MG63 (cell line): ENCODE data around the gene FEN1. TPM values are rescaled to one million over a fixed set of nuclear protein-coding genes. Genes with fewer than 3 reads are reported as not detected.

ENCODE experiments used
- DNase-seq: peaks from one replicate; pipeline ENCODE4 v3.0.0-alpha.2; 2020
- H3K27me3 ChIP-seq: fragments of 250-450 bp; sonication (Bioruptor Pico); 2 replicates; pipeline ENCODE4 v1.5.1; 2020; ENCODE audit warnings: mild to moderate bottlenecking, moderate library complexity
- H3K36me3 ChIP-seq: fragments of 250-450 bp; sonication (Bioruptor Pico); 2 replicates; pipeline ENCODE4 v1.5.1; 2020; ENCODE audit warnings: mild to moderate bottlenecking, moderate library complexity
- H3K4me3 ChIP-seq: fragments of 250-450 bp; sonication (Bioruptor Pico); 2 replicates; pipeline ENCODE4 v1.5.1; 2020; ENCODE audit warnings: mild to moderate bottlenecking, moderate library complexity
- H3K9me3 ChIP-seq: fragments of 250-450 bp; sonication (Bioruptor Pico); 2 replicates; pipeline ENCODE4 v1.5.1; 2020; ENCODE audit warnings: mild to moderate bottlenecking, moderate library complexity
- total RNA-seq: library from RNA; depleted of rRNA; stranded (reverse); fragments of >200 nt; shearing (Covaris generic); gene quantifications from 2 replicates; pipeline ENCODE4 v1.2.3, GENCODE V29; 2014; ENCODE audit warnings: low replicate concordance

FEN1 gene
- total RNA-seq, 1 experiment from 2014 or later: 85.7 TPM

GRCh38 chr11:61780581-61781162, 12.0 kb upstream of the FEN1 start:
- no peak for DNase-seq

GRCh38 chr11:61781585-61781984, 11.1 kb upstream of the FEN1 start:
- DNase-seq: no peak
- H3K27me3 ChIP-seq: no peaks in the 10 kb centered on the region
- no peaks in the 10 kb centered on the region for H3K36me3 ChIP-seq

More at GRCh38 chr11:61780581-61781162, 12.0 kb upstream of the FEN1 start:
- Histone ChIP-seq H3K4me3 (no peak overlapping the region), H3K27me3 (no peaks in the 10 kb centered on the region), H3K9me3 (no peaks in the 10 kb centered on the region), H3K36me3 (no peaks in the 10 kb centered on the region)

GRCh38 chr11:61782299-61782698, 10.4 kb upstream of the FEN1 start:
- peaks cover under 1% of the 10 kb centered on the region for H3K36me3 ChIP-seq

More at GRCh38 chr11:61781585-61781984, 11.1 kb upstream of the FEN1 start:
- Histone ChIP-seq H3K9me3 (no peaks in the 10 kb centered on the region), H3K4me3 (no peak overlapping the region)

GRCh38 chr11:61782841-61783240, 9.9 kb upstream of the FEN1 start:
- Histone ChIP-seq H3K9me3 (no peaks in the 10 kb centered on the region), H3K4me3 (no peak overlapping the region), H3K27me3 (no peaks in the 10 kb centered on the region), H3K36me3 (peaks cover 6% of the 10 kb centered on the region)
- DNase-seq: no peak

More at GRCh38 chr11:61782299-61782698, 10.4 kb upstream of the FEN1 start:
- no peak for DNase-seq
- H3K4me3 ChIP-seq: no peak overlapping the region
- H3K27me3 ChIP-seq: no peaks in the 10 kb centered on the region
- no peaks in the 10 kb centered on the region for H3K9me3 ChIP-seq

- no peak for DNase-seq
- Histone ChIP-seq H3K27me3 (no peaks in the 10 kb centered on the region), H3K36me3 (peaks cover 17% of the 10 kb centered on the region), H3K4me3 (no peak overlapping the region), H3K9me3 (no peaks in the 10 kb centered on the region)
These were observed 8.8 kb upstream of the FEN1 start for GRCh38 chr11:61783717-61784505.

- H3K27me3 ChIP-seq: no peaks in the 10 kb centered on the region
- H3K9me3 ChIP-seq: no peaks in the 10 kb centered on the region
- H3K36me3 ChIP-seq: peaks cover 21% of the 10 kb centered on the region
- DNase-seq: no peak
- no peak overlapping the region for H3K4me3 ChIP-seq
These were observed 8.3 kb upstream of the FEN1 start for GRCh38 chr11:61784506-61784805.

- Histone ChIP-seq H3K36me3 (peaks cover 34% of the 10 kb centered on the region), H3K4me3 (no peak overlapping the region), H3K9me3 (no peaks in the 10 kb centered on the region), H3K27me3 (no peaks in the 10 kb centered on the region)
- DNase-seq: no peak
These were observed 6.8 kb upstream of the FEN1 start for GRCh38 chr11:61785837-61786402.

GRCh38 chr11:61787928-61788491, 4.7 kb upstream of the FEN1 start:
- peak; percentile 20 for DNase-seq

GRCh38 chr11:61791737-61792309, 888 bp upstream of the FEN1 start:
- Histone ChIP-seq H3K4me3 (peak overlapping the region; percentile 76), H3K27me3 (no peaks in the 10 kb centered on the region), H3K9me3 (no peaks in the 10 kb centered on the region), H3K36me3 (peaks cover 66% of the 10 kb centered on the region)
- peak; percentile 81 for DNase-seq

More at GRCh38 chr11:61787928-61788491, 4.7 kb upstream of the FEN1 start:
- Histone ChIP-seq H3K4me3 (no peak overlapping the region), H3K27me3 (no peaks in the 10 kb centered on the region), H3K36me3 (peaks cover 41% of the 10 kb centered on the region), H3K9me3 (no peaks in the 10 kb centered on the region)

GRCh38 chr11:61793083-61793828, 545 bp downstream of the FEN1 start:
- DNase-seq: no peak
- H3K36me3 ChIP-seq: peaks cover 68% of the 10 kb centered on the region
- peak overlapping the region; percentile 76 for H3K4me3 ChIP-seq
- no peaks in the 10 kb centered on the region for H3K27me3 ChIP-seq
- no peaks in the 10 kb centered on the region for H3K9me3 ChIP-seq

GRCh38 chr11:61793829-61794204, 1.1 kb downstream of the FEN1 start:
- DNase-seq: peak; percentile 33
- H3K27me3 ChIP-seq: no peaks in the 10 kb centered on the region
- H3K9me3 ChIP-seq: no peaks in the 10 kb centered on the region
- peaks cover 68% of the 10 kb centered on the region for H3K36me3 ChIP-seq
- H3K4me3 ChIP-seq: peak overlapping the region; percentile 76

GRCh38 chr11:61794579-61794978, 1.9 kb downstream of the FEN1 start:
- Histone ChIP-seq H3K36me3 (peaks cover 67% of the 10 kb centered on the region), H3K4me3 (peak overlapping the region; percentile 76; the same call in 1 of the 2 replicates), H3K9me3 (no peaks in the 10 kb centered on the region), H3K27me3 (no peaks in the 10 kb centered on the region)
- DNase-seq: no peak

- DNase-seq: no peak
- peaks cover 61% of the 10 kb centered on the region for H3K36me3 ChIP-seq
These were observed 2.7 kb downstream of the FEN1 start for GRCh38 chr11:61795459-61795858.

GRCh38 chr11:61795876-61796526, 3.3 kb downstream of the FEN1 start:
- H3K4me3 ChIP-seq: no peak overlapping the region
- peaks cover 57% of the 10 kb centered on the region for H3K36me3 ChIP-seq
- H3K27me3 ChIP-seq: no peaks in the 10 kb centered on the region
- no peaks in the 10 kb centered on the region for H3K9me3 ChIP-seq
- no peak for DNase-seq

More at GRCh38 chr11:61795459-61795858, 2.7 kb downstream of the FEN1 start:
- Histone ChIP-seq H3K9me3 (no peaks in the 10 kb centered on the region), H3K27me3 (no peaks in the 10 kb centered on the region), H3K4me3 (no peak overlapping the region)

- Histone ChIP-seq H3K9me3 (no peaks in the 10 kb centered on the region), H3K36me3 (peaks cover 52% of the 10 kb centered on the region), H3K27me3 (no peaks in the 10 kb centered on the region), H3K4me3 (no peak overlapping the region)
- peak; percentile 54 for DNase-seq
These were observed 4.7 kb downstream of the FEN1 start for GRCh38 chr11:61797263-61797944.
